ENCODE results near the gene CTSZ.
A peak's percentile ranks its signal among the peaks of the same experiment; 100 is the strongest.

CTSZ gene

GRCh38 chr20:59031564-59032022 is 24.5 kb upstream of the CTSZ start:
- DNase-seq (ENCODE audit: low spot score): peak; percentile 33

GRCh38 chr20:59030911-59031563 is 24.0 kb upstream of the CTSZ start:
- peak; percentile 24 for DNase-seq (ENCODE audit: low spot score)

DNA sequence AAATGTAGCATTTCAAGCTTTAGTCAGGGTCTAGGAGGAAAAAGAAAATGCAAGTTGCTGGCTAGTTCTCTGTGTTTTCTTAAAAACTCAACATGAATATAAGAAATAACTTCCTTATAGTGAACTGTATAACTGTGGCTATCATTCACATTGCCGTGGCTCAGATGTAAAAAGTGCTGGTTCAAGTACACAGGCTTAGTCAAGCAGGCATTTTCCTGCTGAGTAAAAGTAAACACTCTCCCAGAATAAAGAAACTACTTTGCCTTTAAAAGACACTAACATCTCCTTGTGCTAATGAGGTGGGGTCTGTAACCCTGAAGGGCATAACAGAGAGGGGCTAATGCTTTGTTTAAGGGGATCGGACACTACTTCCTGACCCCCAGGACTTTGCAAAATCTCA is 21.8 kb upstream of the CTSZ start:
- DNase-seq (ENCODE audit: low spot score): peak; percentile 24

GRCh38 chr20:59027741-59028320 is 20.8 kb upstream of the CTSZ start:
- peak; percentile 23 for DNase-seq (ENCODE audit: low spot score)

DNA sequence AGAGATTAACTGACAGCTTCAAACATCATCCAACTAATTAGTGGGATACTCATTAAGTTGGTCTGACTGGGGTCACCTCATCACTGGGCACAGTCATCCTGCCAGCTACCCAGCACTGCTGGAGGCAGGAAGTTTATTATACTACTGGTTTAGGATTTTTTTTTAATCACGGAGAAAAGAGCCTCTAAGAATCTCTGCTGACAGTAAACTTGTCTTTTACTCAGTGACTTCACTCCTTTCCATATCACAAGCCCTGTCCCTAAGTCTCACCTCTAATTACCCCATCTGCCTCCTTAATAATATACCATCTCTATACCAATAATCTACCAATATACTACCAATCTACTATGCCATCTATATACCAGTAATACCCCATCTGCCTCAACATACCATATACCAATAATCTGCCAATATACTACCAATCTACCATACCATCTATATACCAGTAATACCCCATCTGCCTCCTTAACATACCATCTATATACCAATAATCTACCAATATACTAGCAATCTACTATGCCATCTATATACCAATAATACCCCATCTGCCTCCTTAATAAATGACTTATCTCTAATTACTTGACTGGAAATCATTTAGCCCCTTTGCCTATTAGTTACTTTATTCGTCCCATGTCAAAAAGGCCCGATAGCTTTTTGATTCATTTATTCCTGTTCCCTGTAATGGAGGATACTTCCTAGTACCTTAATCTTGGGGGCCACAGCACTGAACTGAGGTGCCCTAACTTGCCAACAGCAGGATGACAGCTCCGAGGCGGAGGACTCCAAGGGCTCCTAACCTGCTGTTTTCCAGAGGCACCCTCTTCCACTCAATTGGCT is 20.1 kb upstream of the CTSZ start:
- DNase-seq (ENCODE audit: low spot score): no peak

DNA sequence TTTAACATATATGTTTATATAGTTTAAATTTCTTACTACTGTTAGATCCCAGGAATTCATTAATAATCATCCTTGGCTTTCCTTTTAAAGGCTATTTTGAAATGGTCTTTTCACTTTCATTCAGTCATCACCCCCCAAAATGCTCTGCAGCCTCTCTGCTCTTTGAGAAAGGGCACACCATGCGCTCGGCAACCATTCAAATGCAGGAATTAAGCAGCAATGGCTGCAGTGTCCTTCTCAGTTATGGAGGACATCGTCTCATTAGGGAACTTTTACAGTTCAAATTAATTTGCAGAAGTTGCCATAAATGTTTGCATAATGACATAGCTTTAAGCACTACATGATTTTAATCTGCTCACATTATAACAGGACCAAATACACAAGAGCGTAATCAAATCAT is 18.5 kb upstream of the CTSZ start:
- no peak for DNase-seq (ENCODE audit: low spot score)

DNA sequence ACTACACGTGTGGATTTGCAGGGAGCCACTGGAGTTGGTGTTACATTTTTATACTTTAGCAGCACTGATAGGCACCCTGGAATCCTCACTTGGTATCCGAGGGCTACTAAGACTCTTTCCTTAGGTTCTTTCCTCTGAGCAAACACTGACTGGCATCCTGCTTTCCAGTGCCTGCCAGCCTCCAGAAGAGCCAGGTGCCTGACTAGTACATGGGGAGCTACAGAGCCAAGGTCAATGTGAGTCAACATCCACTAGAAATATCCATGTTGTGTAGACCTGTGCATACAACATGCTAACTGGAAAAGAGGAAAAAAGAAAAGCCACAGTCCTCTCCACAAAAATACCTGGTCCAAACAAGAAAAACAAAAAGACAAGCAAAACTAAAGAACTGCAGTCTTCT is 18.0 kb upstream of the CTSZ start:
- DNase-seq (ENCODE audit: low spot score): no peak

DNA sequence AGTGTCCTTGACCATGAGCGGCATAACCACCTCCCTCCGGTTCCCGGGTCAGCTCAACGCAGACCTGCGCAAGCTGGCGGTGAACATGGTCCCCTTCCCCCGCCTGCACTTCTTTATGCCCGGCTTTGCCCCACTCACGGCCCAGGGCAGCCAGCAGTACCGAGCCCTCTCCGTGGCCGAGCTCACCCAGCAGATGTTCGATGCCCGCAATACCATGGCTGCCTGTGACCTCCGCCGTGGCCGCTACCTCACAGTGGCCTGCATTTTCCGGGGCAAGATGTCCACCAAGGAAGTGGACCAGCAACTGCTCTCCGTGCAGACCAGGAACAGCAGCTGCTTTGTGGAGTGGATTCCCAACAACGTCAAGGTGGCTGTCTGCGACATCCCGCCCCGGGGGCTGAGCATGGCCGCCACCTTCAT is 17.1 kb upstream of the CTSZ start:
- DNase-seq (ENCODE audit: low spot score): no peak

GRCh38 chr20:59023616-59024015 is 16.6 kb upstream of the CTSZ start:
- DNase-seq (ENCODE audit: low spot score): no peak

DNA sequence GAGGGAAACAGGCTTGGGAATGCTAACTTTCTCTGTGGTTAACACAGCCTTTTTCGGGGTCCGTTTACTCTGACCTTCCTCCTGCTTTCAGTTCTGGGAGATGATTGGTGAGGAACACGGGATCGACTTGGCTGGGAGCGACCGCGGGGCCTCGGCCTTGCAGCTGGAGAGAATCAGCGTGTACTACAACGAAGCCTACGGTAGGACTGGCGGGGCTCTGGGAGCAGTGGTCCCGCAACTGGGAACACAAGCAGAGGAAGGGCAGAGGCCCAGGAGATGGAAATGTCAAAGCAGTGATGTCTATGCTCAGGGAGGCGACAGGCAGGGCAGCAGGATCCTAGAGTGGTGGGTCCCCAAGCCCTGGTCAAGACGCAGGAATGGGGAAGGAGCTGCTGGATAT is 15.7 kb upstream of the CTSZ start:
- no peak for DNase-seq (ENCODE audit: low spot score)

- peak; percentile 31 for DNase-seq (ENCODE audit: low spot score)
Measured at GRCh38 chr20:59020938-59021551, 14.0 kb upstream of the CTSZ start.

- DNase-seq (ENCODE audit: low spot score): no peak
Measured at GRCh38 chr20:59019217-59019616, 12.2 kb upstream of the CTSZ start, which contains the start of gene TUBB1. Gene TUBB1 (plus strand): TSS chr20:59019429. CDS start chr20:59019523, 94 bp downstream.

- DNase-seq (ENCODE audit: low spot score): no peak
Measured at GRCh38 chr20:59018817-59019216, 11.8 kb upstream of the CTSZ start.

- DNase-seq (ENCODE audit: low spot score): no peak
Measured at GRCh38 chr20:59017493-59018231, 10.6 kb upstream of the CTSZ start.

- no peak for DNase-seq (ENCODE audit: low spot score)
Measured at GRCh38 chr20:59016795-59017492, 9.9 kb upstream of the CTSZ start.

DNA sequence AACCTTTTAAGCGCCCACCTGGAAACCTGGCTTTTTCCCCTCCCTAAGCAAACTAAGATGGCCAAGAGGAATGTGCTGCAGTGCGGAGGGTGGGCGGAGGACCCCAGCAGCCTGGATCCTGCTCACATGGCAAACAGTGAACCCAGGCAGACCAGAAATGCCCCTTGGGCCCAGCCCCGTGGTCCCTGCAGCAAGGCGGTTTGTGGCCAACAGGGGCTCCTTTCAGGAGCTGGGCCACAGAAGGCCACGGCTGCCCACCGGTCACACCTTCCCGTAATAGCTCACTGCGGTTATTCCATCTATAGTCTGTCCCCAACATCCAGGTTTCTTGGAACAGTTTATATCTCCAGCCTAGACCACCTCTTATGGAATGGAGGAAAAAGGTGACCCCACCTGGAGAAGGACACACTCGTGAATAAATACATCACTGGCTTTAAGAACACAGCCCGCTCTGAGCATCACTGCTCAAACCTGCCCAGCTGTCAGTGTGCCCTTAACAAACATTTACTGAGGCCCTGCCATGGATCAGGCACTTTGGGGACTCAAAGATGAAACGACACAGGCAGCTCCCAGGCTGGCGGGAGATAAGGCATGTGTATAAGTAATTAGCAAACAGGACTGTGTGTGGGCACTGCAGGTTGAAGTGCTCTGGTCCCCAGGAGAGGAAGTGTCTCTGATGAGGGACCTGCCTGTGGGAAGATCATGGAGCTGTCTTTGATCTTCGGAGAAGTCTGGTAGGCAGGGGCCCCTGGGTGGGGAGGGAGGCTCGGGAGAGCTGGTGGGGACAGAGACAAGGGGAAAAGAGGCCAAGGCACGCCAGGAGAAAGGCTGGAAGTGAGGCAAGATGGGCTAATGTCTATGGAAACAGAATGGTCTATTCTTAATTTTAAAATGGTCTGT is 9.0 kb upstream of the CTSZ start:
- DNase-seq (ENCODE audit: low spot score): no peak

- no peak for DNase-seq (ENCODE audit: low spot score)
Measured at GRCh38 chr20:59015411-59015810, 8.4 kb upstream of the CTSZ start.

DNA sequence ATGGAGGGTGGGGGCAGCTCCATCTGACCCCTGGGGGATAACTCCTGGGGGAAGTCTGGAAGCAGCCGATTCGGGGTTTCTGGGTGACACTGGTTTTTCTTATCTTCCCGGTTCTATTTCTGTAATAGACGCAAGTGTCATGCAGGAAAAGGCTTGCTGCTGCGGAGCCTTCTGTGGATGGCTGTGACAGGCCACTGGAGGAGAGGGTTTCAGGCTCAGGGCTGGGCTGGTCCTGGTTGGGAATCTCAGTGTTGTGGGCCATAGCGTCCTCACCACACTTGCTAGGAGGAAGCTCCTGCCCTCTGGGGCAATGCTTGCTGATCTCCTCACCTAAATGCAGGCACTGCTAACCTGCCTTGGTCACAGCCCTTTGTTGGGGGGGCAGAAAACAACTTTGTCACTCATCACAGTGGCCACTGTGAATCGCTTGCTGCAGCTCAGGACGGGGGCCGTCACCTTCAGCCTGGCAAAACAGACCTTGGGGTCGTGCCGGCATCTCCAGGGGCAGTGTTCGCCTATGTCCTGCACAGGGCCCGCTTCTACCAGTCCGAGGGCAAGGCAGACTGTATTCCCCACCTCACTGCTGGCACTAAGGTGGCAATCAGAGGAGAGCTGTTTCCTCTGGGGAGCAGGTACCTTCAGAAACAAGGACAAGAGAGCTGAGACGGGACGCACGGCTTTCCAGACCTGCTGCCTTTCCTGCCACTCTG is 7.8 kb upstream of the CTSZ start:
- DNase-seq (ENCODE audit: low spot score): no peak

GRCh38 chr20:59013959-59014608 is 7.0 kb upstream of the CTSZ start:
- DNase-seq (ENCODE audit: low spot score): no peak
